Mucosa of rectum (tissue), 2 donors: ENCODE data around the gene TGM1.

Experiments
- H3K27ac ChIP-seq, 2 donors: one replicate each; pipeline ENCODE4 v1.7.0; 2013; ENCODE audit warnings: inconsistent platforms in 2 of 2, low read depth in 2 of 2, low read length in 2 of 2
- H3K27me3 ChIP-seq, 2 donors: one replicate each; pipeline ENCODE4 v1.7.0; 2013; ENCODE audit warnings: low read length in 2 of 2; ENCODE audit not compliant: control insufficient read depth in 2 of 2, insufficient read depth in 2 of 2
- H3K36me3 ChIP-seq, 2 donors: one replicate each; pipeline ENCODE4 v1.7.0; 2013; ENCODE audit warnings: low read length in 2 of 2; ENCODE audit not compliant: control insufficient read depth in 2 of 2, insufficient read depth in 2 of 2
- H3K4me1 ChIP-seq, 2 donors: one replicate each; pipeline ENCODE4 v1.7.0; 2013; ENCODE audit warnings: low read length in 2 of 2, mild to moderate bottlenecking in 1 of 2; ENCODE audit not compliant: control insufficient read depth in 2 of 2, insufficient read depth in 2 of 2
- H3K4me3 ChIP-seq, 2 donors: one replicate each; pipeline ENCODE4 v1.7.0; 2013; ENCODE audit warnings: low read length in 2 of 2
- H3K9ac ChIP-seq, 2 donors: one replicate each; pipeline ENCODE4 v1.7.0; 2013; ENCODE audit warnings: low read length in 2 of 2, low read depth in 1 of 2, mild to moderate bottlenecking in 1 of 2
- H3K9me3 ChIP-seq, 2 donors: one replicate each; pipeline ENCODE4 v1.7.0; 2013; ENCODE audit warnings: low read length in 2 of 2; ENCODE audit not compliant: control insufficient read depth in 2 of 2
- donor health status: healthy.
- donor health status: Normal muscosa, but diverticular disease.

The TGM1 gene

DNA sequence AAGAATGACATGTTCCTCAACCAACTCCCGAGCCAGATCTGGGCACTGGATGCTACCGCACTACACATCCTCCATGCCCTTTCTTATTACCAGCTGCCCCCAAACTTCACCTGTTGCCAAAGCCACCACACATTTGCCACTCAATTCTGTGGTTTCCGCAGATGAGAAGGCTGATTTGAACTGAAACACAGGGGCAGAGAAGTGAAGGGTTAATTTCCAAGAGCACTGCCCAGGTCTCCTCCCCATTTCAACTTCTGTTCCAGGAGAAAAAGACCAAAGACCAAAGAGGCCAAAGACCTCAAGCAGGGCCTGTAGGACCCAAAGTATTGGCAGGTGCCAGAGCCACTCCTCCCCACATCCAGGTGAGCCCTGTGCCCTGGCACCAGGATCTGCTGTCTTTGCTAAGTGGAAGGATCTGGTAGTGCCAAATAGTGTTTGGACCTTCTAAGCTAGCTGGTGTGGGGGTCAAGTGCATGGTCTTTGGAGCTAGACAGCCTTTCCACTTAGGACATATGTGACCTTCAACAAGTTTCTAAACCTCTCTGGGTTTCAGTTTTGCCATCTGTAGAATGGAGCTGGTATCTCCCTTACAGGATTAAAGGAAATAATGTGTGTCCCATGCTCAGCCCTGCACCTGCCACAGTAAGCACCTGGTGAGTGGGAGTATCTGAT lies 28.6 kb upstream of the TGM1 start:
- peaks cover 41 to 50% of the 10 kb centered on the region in 2 donors for H3K36me3 ChIP-seq
- H3K4me3 ChIP-seq: no peak overlapping the region
- no peak overlapping the region for H3K9ac ChIP-seq
- no peak overlapping the region for H3K27ac ChIP-seq
- H3K4me1 ChIP-seq: no peaks in the 10 kb centered on the region
- H3K9me3 ChIP-seq: no peaks in the 10 kb centered on the region
- H3K27me3 ChIP-seq: no peaks in the 10 kb centered on the region

- no peaks in the 10 kb centered on the region for H3K9me3 ChIP-seq
- H3K4me3 ChIP-seq: no peak overlapping the region
- no peak overlapping the region for H3K27ac ChIP-seq
- H3K27me3 ChIP-seq: no peaks in the 10 kb centered on the region
- H3K4me1 ChIP-seq: no peaks in the 10 kb centered on the region
- peaks cover 34 to 42% of the 10 kb centered on the region in 2 donors for H3K36me3 ChIP-seq
- no peak overlapping the region for H3K9ac ChIP-seq
Observed at GRCh38 chr14:24290746-24291145, 27.8 kb upstream of the TGM1 start.

GRCh38 chr14:24289649-24290280 lies 26.8 kb upstream of the TGM1 start:
- Histone ChIP-seq H3K4me3 (no peak overlapping the region), H3K27ac (no peak overlapping the region), H3K36me3 (peaks cover 30 to 36% of the 10 kb centered on the region in 2 donors), H3K9ac (no peak overlapping the region), H3K9me3 (no peaks in the 10 kb centered on the region), H3K27me3 (no peaks in the 10 kb centered on the region), H3K4me1 (no peaks in the 10 kb centered on the region)

DNA sequence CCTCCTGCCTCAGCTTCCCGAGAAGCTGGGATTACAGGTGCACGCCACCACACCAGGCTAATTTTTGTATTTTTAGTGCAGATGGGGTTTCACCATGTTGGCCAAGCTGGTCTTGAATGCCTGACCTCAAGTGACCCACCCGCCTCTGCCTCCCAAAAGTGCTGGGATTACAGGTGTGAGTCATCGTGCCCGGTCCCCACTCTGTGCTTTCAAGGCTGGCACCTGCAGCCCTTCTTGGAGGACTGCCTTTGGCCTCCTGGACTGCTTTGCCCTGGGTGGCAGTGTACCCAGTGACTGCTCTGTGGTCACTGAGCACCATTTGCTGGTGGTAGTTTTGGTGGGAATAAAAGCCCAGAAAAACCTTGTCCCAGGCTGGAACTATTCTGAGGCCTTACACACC lies 24.0 kb upstream of the TGM1 start:
- Histone ChIP-seq H3K36me3 (peaks cover 23 to 25% of the 10 kb centered on the region in 2 donors), H3K27me3 (no peaks in the 10 kb centered on the region), H3K27ac (no peak overlapping the region), H3K9me3 (no peaks in the 10 kb centered on the region), H3K9ac (no peak overlapping the region), H3K4me3 (no peak overlapping the region), H3K4me1 (no peaks in the 10 kb centered on the region)

GRCh38 chr14:24285351-24285750 lies 22.4 kb upstream of the TGM1 start:
- Histone ChIP-seq H3K9ac (no peak overlapping the region), H3K27me3 (no peaks in the 10 kb centered on the region), H3K9me3 (no peaks in the 10 kb centered on the region), H3K27ac (no peak overlapping the region), H3K36me3 (peaks cover 9 to 12% of the 10 kb centered on the region in 2 donors), H3K4me3 (no peak overlapping the region), H3K4me1 (no peaks in the 10 kb centered on the region)

- Histone ChIP-seq H3K27me3 (no peaks in the 10 kb centered on the region), H3K4me1 (no peaks in the 10 kb centered on the region), H3K4me3 (no peak overlapping the region), H3K9ac (no peak overlapping the region), H3K27ac (no peak overlapping the region), H3K36me3 (peaks cover 1 to 4% of the 10 kb centered on the region in 2 donors), H3K9me3 (no peaks in the 10 kb centered on the region)
Observed at GRCh38 chr14:24284501-24285035, 21.6 kb upstream of the TGM1 start.

GRCh38 chr14:24283796-24284460 lies 21.0 kb upstream of the TGM1 start:
- Histone ChIP-seq H3K27ac (no peak overlapping the region), H3K36me3 (no peaks in the 10 kb centered on the region), H3K9me3 (no peaks in the 10 kb centered on the region), H3K4me3 (no peak overlapping the region), H3K4me1 (no peaks in the 10 kb centered on the region), H3K27me3 (no peaks in the 10 kb centered on the region), H3K9ac (no peak overlapping the region)

GRCh38 chr14:24282736-24283135 lies 19.8 kb upstream of the TGM1 start:
- no peak overlapping the region for H3K9ac ChIP-seq
- no peak overlapping the region for H3K27ac ChIP-seq
- no peaks in the 10 kb centered on the region for H3K36me3 ChIP-seq
- H3K4me1 ChIP-seq: peaks cover 0 to 4% of the 10 kb centered on the region in 2 donors
- H3K27me3 ChIP-seq: no peaks in the 10 kb centered on the region
- no peaks in the 10 kb centered on the region for H3K9me3 ChIP-seq
- no peak overlapping the region for H3K4me3 ChIP-seq

- H3K36me3 ChIP-seq: no peaks in the 10 kb centered on the region
- no peaks in the 10 kb centered on the region for H3K27me3 ChIP-seq
- no peak overlapping the region for H3K9ac ChIP-seq
- peaks cover 0 to 8% of the 10 kb centered on the region in 2 donors for H3K4me1 ChIP-seq
- H3K27ac ChIP-seq: no peak overlapping the region
- H3K4me3 ChIP-seq: no peak overlapping the region
- H3K9me3 ChIP-seq: no peaks in the 10 kb centered on the region
Observed at GRCh38 chr14:24281636-24282035, 18.7 kb upstream of the TGM1 start.

- Histone ChIP-seq H3K4me1 (peaks cover 0 to 8% of the 10 kb centered on the region in 2 donors), H3K36me3 (no peaks in the 10 kb centered on the region), H3K4me3 (no peak overlapping the region), H3K9ac (no peak overlapping the region), H3K9me3 (no peaks in the 10 kb centered on the region), H3K27me3 (no peaks in the 10 kb centered on the region), H3K27ac (no peak overlapping the region)
Observed at GRCh38 chr14:24280797-24281460, 18.0 kb upstream of the TGM1 start.
